Aorta (tissue), 5 donors: ENCODE measurements around the gene GPR31. TPM values are rescaled to one million over a fixed set of nuclear protein-coding genes. Genes with fewer than 3 reads are reported as not detected.

Experiments used
- ATAC-seq: fragments of 200-7000 bp; cut with Tn5 transposase; one replicate; pipeline ENCODE4 v1.9.1; 2022; ENCODE audit warnings: moderate library complexity; ENCODE audit not compliant: low FRiP score
- DNase-seq, 2 donors: peaks; one replicate each; pipeline ENCODE4 v3.0.0-alpha.2; 2020
- H3K27ac ChIP-seq, 2 donors: one replicate each; pipeline ENCODE4 v1.5.1; 2013; ENCODE audit warnings: low read length in 2 of 2, mild to moderate bottlenecking in 2 of 2, moderate library complexity in 2 of 2, control low read depth in 1 of 2, inconsistent platforms in 1 of 2, low read depth in 1 of 2
- H3K27me3 ChIP-seq, 2 donors: one replicate each; pipeline ENCODE4 v1.6.1; 2013; ENCODE audit warnings: control low read depth in 1 of 2, low read length in 1 of 2, mild to moderate bottlenecking in 1 of 2, moderate library complexity in 1 of 2; ENCODE audit not compliant: insufficient read depth in 2 of 2, control insufficient read depth in 1 of 2
- H3K36me3 ChIP-seq, 2 donors: one replicate each; pipeline ENCODE4 v1.6.1; 2013; ENCODE audit warnings: control low read depth in 1 of 2, low read length in 1 of 2, mild to moderate bottlenecking in 1 of 2; ENCODE audit not compliant: insufficient read depth in 2 of 2, control insufficient read depth in 1 of 2
- H3K4me1 ChIP-seq, 2 donors: one replicate each; pipeline ENCODE4 v1.6.1; 2013; ENCODE audit warnings: low read length in 2 of 2, control low read depth in 1 of 2, mild to moderate bottlenecking in 1 of 2, moderate library complexity in 1 of 2; ENCODE audit not compliant: insufficient read depth in 2 of 2, control insufficient read depth in 1 of 2
- H3K4me3 ChIP-seq, 2 donors: one replicate each; pipeline ENCODE4 v1.5.1; 2013; ENCODE audit warnings: low read length in 2 of 2, control low read depth in 1 of 2, mild to moderate bottlenecking in 1 of 2
- H3K9me3 ChIP-seq: one replicate; pipeline ENCODE4 v1.6.1; 2013; ENCODE audit warnings: mild to moderate bottlenecking, low read length; ENCODE audit not compliant: control insufficient read depth
- WGBS, 2 donors: extraction: QIAGEN DNeasy Blood & Tissue Kit; methylation state at CpG; one replicate each; pipeline ENCODE4 v1.1.7; 2013; 5-methylcytosine and 5-hydroxymethylcytosine counted together
- intact Hi-C, 2 donors: fragments of 100-400 bp; cut with DNase I; formaldehyde crosslinking; loops; one replicate each; pipeline versions ENCODE4 v1.14.2 to v1.15.0; 2022
- polyA plus RNA-seq, 2 donors: library from polyadenylated mRNA; stranded (reverse); fragments of 200-250 nt; gene quantifications; one replicate each; pipeline ENCODE4 v1.2.3, GENCODE V29; 2013
- total RNA-seq, 2 donors: library from RNA; stranded (reverse); fragmentation: NEBNext Ultra II Directional; extraction: Animal tissue kit (Norgen Biotek cat#: 25700); gene quantifications; one replicate each; pipeline ENCODE4 v1.2.1, GENCODE V29; 2021
- donor health status: healthy with polysubstance abuse.
- donor health status: Bipolar disorder and iron deficiency.
- donor health status: DM: no; HTN: no; CAD: no.
- donor health status: DM: no; HTN: no; CAD: no.
- donor health status: DM: yes; HTN: yes; CAD: no.

The GPR31 gene
- total and polyA plus RNA-seq, 4 donors = not detected

GRCh38 chr6:167120583-167120903 lies 37.2 kb downstream of the GPR31 start:
- Histone ChIP-seq H3K27me3 (no peaks in the 10 kb centered on the region), H3K27ac (no peak overlapping the region), H3K4me1 (no peaks in the 10 kb centered on the region), H3K36me3 (no peaks in the 10 kb centered on the region), H3K9me3 (peaks cover 3% of the 10 kb centered on the region), H3K4me3 (no peak overlapping the region)
- intact Hi-C loops = no loop called here
- ATAC-seq (no peak), DNase-seq (no peak)
- 86 to 89% methylated on average over 1 of the region's 1 CpG for WGBS, 2 donors

GRCh38 chr6:167119670-167120582 lies 37.9 kb downstream of the GPR31 start:
- H3K4me3 ChIP-seq = no peak overlapping the region
- 75 to 85% methylated on average over 8 of the region's 8 CpGs for WGBS, 2 donors
- H3K4me1 ChIP-seq = no peaks in the 10 kb centered on the region
- intact Hi-C loops = no loop called here
- no peak for ATAC-seq
- no peak overlapping the region for H3K27ac ChIP-seq
- H3K9me3 ChIP-seq = peaks cover 3% of the 10 kb centered on the region
- no peaks in the 10 kb centered on the region for H3K27me3 ChIP-seq
- H3K36me3 ChIP-seq = no peaks in the 10 kb centered on the region
- no peak for DNase-seq

- DNase-seq (no peak), ATAC-seq (no peak)
- intact Hi-C loops = no loop called here
- H3K9me3 ChIP-seq = peaks cover 3% of the 10 kb centered on the region
- no peaks in the 10 kb centered on the region for H3K36me3 ChIP-seq
- H3K27me3 ChIP-seq = no peaks in the 10 kb centered on the region
- H3K4me1 ChIP-seq = no peaks in the 10 kb centered on the region
- WGBS, 2 donors = 80 to 87% methylated on average over 12 of the region's 12 CpGs
- H3K27ac ChIP-seq = no peak overlapping the region
- H3K4me3 ChIP-seq = no peak overlapping the region
These were observed 38.9 kb downstream of the GPR31 start for GRCh38 chr6:167118839-167119238.

- Histone ChIP-seq H3K27ac (no peak overlapping the region), H3K9me3 (peaks cover 3% of the 10 kb centered on the region), H3K4me3 (no peak overlapping the region), H3K4me1 (no peaks in the 10 kb centered on the region), H3K27me3 (no peaks in the 10 kb centered on the region), H3K36me3 (no peaks in the 10 kb centered on the region)
- intact Hi-C loops = no loop called here
- DNase-seq (no peak), ATAC-seq (no peak)
- 81 to 85% methylated on average over 7 of the region's 7 CpGs for WGBS, 2 donors
These were observed 39.8 kb downstream of the GPR31 start for GRCh38 chr6:167118006-167118405.

GRCh38 chr6:167116838-167117228 lies 40.9 kb downstream of the GPR31 start:
- DNase-seq = no peak
- intact Hi-C loops = no loop called here
- H3K27ac ChIP-seq = no peak overlapping the region
- peaks cover 3% of the 10 kb centered on the region for H3K9me3 ChIP-seq
- H3K4me1 ChIP-seq = no peaks in the 10 kb centered on the region
- no peaks in the 10 kb centered on the region for H3K27me3 ChIP-seq
- no peak for ATAC-seq
- no peak overlapping the region for H3K4me3 ChIP-seq
- WGBS, 2 donors = 74 to 81% methylated on average over 13 to 14 of the region's 14 CpGs
- H3K36me3 ChIP-seq = no peaks in the 10 kb centered on the region

GRCh38 chr6:167116109-167116837 lies 41.5 kb downstream of the GPR31 start:
- H3K36me3 ChIP-seq = no peaks in the 10 kb centered on the region
- no peaks in the 10 kb centered on the region for H3K4me1 ChIP-seq
- intact Hi-C loops = no loop called here
- no peak overlapping the region for H3K27ac ChIP-seq
- peaks cover 3% of the 10 kb centered on the region for H3K9me3 ChIP-seq
- 25 to 37% methylated on average over 25 of the region's 25 CpGs for WGBS, 2 donors
- H3K4me3 ChIP-seq = no peak overlapping the region
- no peak for ATAC-seq
- no peak for DNase-seq
- H3K27me3 ChIP-seq = no peaks in the 10 kb centered on the region

GRCh38 chr6:167115054-167115453 lies 42.7 kb downstream of the GPR31 start:
- peaks cover 1% of the 10 kb centered on the region for H3K9me3 ChIP-seq
- WGBS, 2 donors = 78 to 80% methylated on average over 10 of the region's 10 CpGs
- no peaks in the 10 kb centered on the region for H3K4me1 ChIP-seq
- intact Hi-C loops = no loop called here
- ATAC-seq = no peak
- no peaks in the 10 kb centered on the region for H3K36me3 ChIP-seq
- no peak overlapping the region for H3K4me3 ChIP-seq
- H3K27me3 ChIP-seq = no peaks in the 10 kb centered on the region
- H3K27ac ChIP-seq = no peak overlapping the region
- DNase-seq = no peak

GRCh38 chr6:167113935-167114910 lies 43.6 kb downstream of the GPR31 start:
- Histone ChIP-seq H3K4me1 (no peaks in the 10 kb centered on the region), H3K36me3 (no peaks in the 10 kb centered on the region), H3K9me3 (no peaks in the 10 kb centered on the region), H3K27ac (no peak overlapping the region), H3K27me3 (no peaks in the 10 kb centered on the region), H3K4me3 (no peak overlapping the region)
- intact Hi-C loops = no loop called here
- ATAC-seq (no peak), DNase-seq (no peak)
- 65 to 71% methylated on average over 25 of the region's 25 CpGs for WGBS, 2 donors
